ENCODE data around the gene RBPJ. TPM values are rescaled to one million over a fixed set of nuclear protein-coding genes. Genes with fewer than 3 reads are reported as not detected.

Gene RBPJ
- total RNA-seq, 4 donors from 2014 or later, result 115 to 214 (median 173) TPM

GRCh38 chr4:26296021-26296420, 24.8 kb upstream of the RBPJ start:
- no peak for TF ChIP-seq CTCF (IDR thresholded peaks at IDR 0.05; ENCODE audit: low read depth)

GRCh38 chr4:26296514-26296913, 24.3 kb upstream of the RBPJ start:
- TF ChIP-seq CTCF (IDR thresholded peaks at IDR 0.05; ENCODE audit: low read depth), result no peak

GRCh38 chr4:26297219-26297618, 23.6 kb upstream of the RBPJ start:
- TF ChIP-seq CTCF (IDR thresholded peaks at IDR 0.05; ENCODE audit: low read depth), result no peak

GRCh38 chr4:26298198-26298947, 22.4 kb upstream of the RBPJ start:
- TF ChIP-seq CTCF (IDR thresholded peaks at IDR 0.05; ENCODE audit: low read depth), result no peak

- TF ChIP-seq CTCF (IDR thresholded peaks at IDR 0.05; ENCODE audit: low read depth), result no peak
Measured at GRCh38 chr4:26299254-26299882, 21.4 kb upstream of the RBPJ start.

GRCh38 chr4:26300314-26301307, 20.2 kb upstream of the RBPJ start:
- no peak for TF ChIP-seq CTCF (IDR thresholded peaks at IDR 0.05; ENCODE audit: low read depth)
